Gastroesophageal sphincter (tissue), 4 donors: ENCODE measurements around the gene WNT11. TPM values are rescaled to one million over a fixed set of nuclear protein-coding genes. Genes with fewer than 3 reads are reported as not detected.

Experiments used
- ATAC-seq: fragments of 150-250 bp; one replicate; pipeline ENCODE4 v1.9.1; 2016; ENCODE audit warnings: mild to moderate bottlenecking, moderate library complexity
- H3K27ac ChIP-seq, 4 donors: fragments of 200-600 bp; sonication (generic) in 3 of 4; 1 replicate in 3 of 4; 2 replicates in 1 of 4; pipeline ENCODE4 v1.5.1; 2016 to 2019
- H3K27me3 ChIP-seq: fragments of 200-600 bp; sonication (generic); one replicate; pipeline ENCODE4 v1.5.1; 2019
- H3K36me3 ChIP-seq, 2 donors: fragments of 200-600 bp; sonication (generic); one replicate each; pipeline ENCODE4 v1.5.1; 2019; ENCODE audit warnings: control low read depth in 1 of 2
- H3K4me1 ChIP-seq, 3 donors: fragments of 200-600 bp; sonication (generic); 1 replicate in 2 of 3; 2 replicates in 1 of 3; pipeline ENCODE4 v1.5.1; 2016 to 2019; ENCODE audit warnings: control low read depth in 2 of 3
- H3K4me3 ChIP-seq, 2 donors: fragments of 200-600 bp; sonication (generic); one replicate each; pipeline ENCODE4 v1.5.1; 2019; ENCODE audit warnings: mild to moderate bottlenecking in 1 of 2, moderate library complexity in 1 of 2
- H3K9me3 ChIP-seq, 3 donors: fragments of 200-600 bp; sonication (generic); one replicate each; pipeline ENCODE4 v1.5.1; 2017 to 2019; ENCODE audit warnings: control low read depth in 2 of 3
- CTCF ChIP-seq, 4 experiments: fragments of 200-600 bp in 2 of 4; fragments of 450-650 bp in 2 of 4; sonication (generic) in 1 of 4; IDR thresholded peaks; one replicate each; pipeline ENCODE4 v1.5.1; 2017 to 2019; ENCODE audit warnings: antibody characterized with exemption in 4 of 4, mild to moderate bottlenecking in 2 of 4, moderate library complexity in 2 of 4
- EP300 ChIP-seq: sonication (generic); formaldehyde crosslinking; IDR thresholded peaks from one replicate; pipeline ENCODE4 v1.6.1; 2017; ENCODE audit warnings: antibody characterized with exemption, mild to moderate bottlenecking
- POLR2A ChIP-seq, 2 donors: fragments of 450-650 bp; IDR thresholded peaks; one replicate each; pipeline ENCODE4 v1.6.1; 2017; ENCODE audit warnings: antibody characterized with exemption in 2 of 2, mild to moderate bottlenecking in 2 of 2, moderate library complexity in 1 of 2
- POLR2AphosphoS5 ChIP-seq: sonication (generic); formaldehyde crosslinking; IDR thresholded peaks from one replicate; pipeline ENCODE4 v1.6.1; 2017; ENCODE audit warnings: antibody characterized with exemption
- WGBS, 2 donors: methylation state at CpG; one replicate each; pipeline ENCODE4 v1.1.5; 2018; ENCODE audit warnings: low coverage in 1 of 2; 5-methylcytosine and 5-hydroxymethylcytosine counted together
- total RNA-seq, 4 donors: library from RNA; depleted of rRNA; stranded (reverse); fragments of >200 nt; gene quantifications; one replicate each; pipeline ENCODE4 v1.1.0, GENCODE V29; 2016

WNT11 gene
- total RNA-seq, 4 donors from 2014 or later, result 2.5 to 17.1 (median 5.4) TPM

GRCh38 chr11:76203937-76204336 lies 2.4 kb downstream of the WNT11 start:
- no peak overlapping the region for H3K4me3 ChIP-seq
- H3K27me3 ChIP-seq, result peaks cover 53% of the 10 kb centered on the region
- 80 to 91% methylated on average over 4 to 5 of the region's 5 CpGs for WGBS, 2 donors

GRCh38 chr11:76203131-76203925 lies 3.0 kb downstream of the WNT11 start:
- no peaks in the 10 kb centered on the region for H3K36me3 ChIP-seq
- H3K9me3 ChIP-seq, result no peaks in the 10 kb centered on the region
- no peak for ATAC-seq
- peaks cover 47% of the 10 kb centered on the region for H3K27me3 ChIP-seq
- TF ChIP-seq POLR2A (IDR thresholded peaks at IDR 0.05) (no peak), CTCF (IDR thresholded peaks at IDR 0.05) (no peak), EP300 (no peak), POLR2AphosphoS5 (no peak)
- H3K4me3 ChIP-seq, result no peak overlapping the region
- no peak overlapping the region for H3K27ac ChIP-seq
- WGBS, 2 donors, result 100% methylated on average over 4 of the region's 13 CpGs; no CpG with 5 or more reads in 1 of the 2 donors
- H3K4me1 ChIP-seq, result peaks cover 0 to 29% (median 22%) of the 10 kb centered on the region in 3 donors

More at GRCh38 chr11:76203937-76204336, 2.4 kb downstream of the WNT11 start:
- ATAC-seq, result no peak
- Histone ChIP-seq H3K9me3 (no peaks in the 10 kb centered on the region), H3K36me3 (no peaks in the 10 kb centered on the region), H3K27ac (no peak overlapping the region), H3K4me1 (peaks cover 0 to 36% (median 28%) of the 10 kb centered on the region in 3 donors)
- no peak for TF ChIP-seq POLR2A (IDR thresholded peaks at IDR 0.05)
- no peak for TF ChIP-seq POLR2AphosphoS5
- no peak for TF ChIP-seq CTCF (IDR thresholded peaks at IDR 0.05)
- TF ChIP-seq EP300, result no peak

GRCh38 chr11:76201672-76202412 lies 4.5 kb downstream of the WNT11 start:
- Histone ChIP-seq H3K36me3 (no peaks in the 10 kb centered on the region), H3K27me3 (peaks cover 40% of the 10 kb centered on the region), H3K9me3 (no peaks in the 10 kb centered on the region), H3K27ac (no peak overlapping the region), H3K4me3 (no peak overlapping the region), H3K4me1 (peaks cover 0 to 15% (median 10%) of the 10 kb centered on the region in 3 donors)
- ATAC-seq, result no peak
- TF ChIP-seq POLR2A (IDR thresholded peaks at IDR 0.05) (no peak), CTCF (IDR thresholded peaks at IDR 0.05) (no peak), EP300 (no peak)
- 100% methylated on average over 3 of the region's 11 CpGs for WGBS, 2 donors

GRCh38 chr11:76201056-76201455 lies 5.2 kb downstream of the WNT11 start:
- peaks cover 0 to 7% (median 2%) of the 10 kb centered on the region in 3 donors for H3K4me1 ChIP-seq
- no peak overlapping the region for H3K27ac ChIP-seq
- no peaks in the 10 kb centered on the region for H3K9me3 ChIP-seq
- 92% methylated on average over 4 of the region's 10 CpGs; no CpG with 5 or more reads in 1 of the 2 donors for WGBS, 2 donors
- TF ChIP-seq CTCF (IDR thresholded peaks at IDR 0.05) (no peak), POLR2A (IDR thresholded peaks at IDR 0.05) (no peak), POLR2AphosphoS5 (no peak), EP300 (no peak)
- H3K36me3 ChIP-seq, result no peaks in the 10 kb centered on the region
- no peak for ATAC-seq
- H3K27me3 ChIP-seq, result peaks cover 34% of the 10 kb centered on the region
- H3K4me3 ChIP-seq, result no peak overlapping the region
